AG09309 (cell line): Measurements from ENCODE around the gene TAS2R9.

ENCODE experiments used
- DNase-seq: peaks from one replicate; pipeline ENCODE4 v3.0.0-alpha.2; 2010; ENCODE audit warnings: low read depth
- H3K4me3 ChIP-seq: 2 replicates; pipeline ENCODE4 v1.5.1; 2011; ENCODE audit warnings: mild to moderate bottlenecking, low read depth, low read length, moderate library complexity; ENCODE audit not compliant: control insufficient read depth
- CTCF ChIP-seq: IDR thresholded peaks from 2 replicates; pipeline ENCODE4 v1.5.1; 2011; ENCODE audit warnings: mild to moderate bottlenecking, low read depth, low read length, inconsistent platforms; ENCODE audit not compliant: insufficient read depth, control insufficient read depth; ENCODE audit errors: missing control alignments

Gene TAS2R9

DNA sequence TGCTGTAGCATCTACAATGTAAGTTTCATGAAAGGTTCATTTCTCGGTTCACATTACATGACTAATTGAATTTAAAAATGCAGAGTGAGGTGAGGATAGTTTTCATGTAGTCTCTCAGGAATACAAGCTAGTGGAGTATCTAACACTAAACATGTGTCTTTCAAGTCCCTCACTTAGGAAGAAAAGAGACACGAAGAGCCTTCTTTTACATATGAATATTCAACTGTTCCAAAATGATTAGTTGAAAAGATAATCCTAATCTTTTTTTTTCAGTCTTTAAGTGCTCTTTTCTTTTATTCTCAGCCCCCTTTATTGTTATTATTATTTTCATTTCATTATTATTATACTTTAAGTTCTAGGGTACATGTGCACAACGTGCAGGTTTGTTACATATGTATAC lies 28.5 kb upstream of the TAS2R9 start:
- TF ChIP-seq CTCF: no peak
- DNase-seq: no peak
- no peak overlapping the region for H3K4me3 ChIP-seq

- no peak for DNase-seq
- H3K4me3 ChIP-seq: no peak overlapping the region
- no peak for TF ChIP-seq CTCF
Observed at GRCh38 chr12:10829994-10830393, 20.0 kb upstream of the TAS2R9 start.

- no peak within 1 kb of the TSS for H3K4me3 ChIP-seq
- DNase-seq: no peak
- TF ChIP-seq CTCF: no peak
Observed at GRCh38 chr12:10826258-10826657, 16.3 kb upstream of the TAS2R9 start, which contains the start of gene TAS2R10. Gene TAS2R10, minus strand, starts transcription at chr12:10826358. Its CDS starts 89 bp downstream, at chr12:10826269.

DNA sequence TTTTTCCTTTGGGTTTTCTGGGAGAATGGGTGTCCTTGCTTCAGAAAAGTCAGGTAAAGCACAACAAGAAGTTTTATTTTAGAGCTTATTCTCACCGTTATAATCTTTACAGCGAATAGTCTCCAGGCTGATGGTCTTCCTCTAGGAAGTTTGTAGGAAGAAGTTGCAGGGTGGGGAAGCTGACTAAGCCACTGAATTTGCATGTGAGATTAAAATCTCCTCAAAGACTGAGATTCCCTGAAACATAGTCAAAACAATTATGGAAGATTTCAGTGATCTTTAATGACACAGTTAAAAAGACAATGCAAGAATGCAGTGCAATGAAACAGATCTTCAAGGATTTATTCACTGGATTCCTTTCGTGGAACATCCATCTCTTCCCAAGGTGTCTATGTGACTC lies 15.0 kb upstream of the TAS2R9 start:
- H3K4me3 ChIP-seq: no peak overlapping the region
- TF ChIP-seq CTCF: no peak
- DNase-seq: no peak

DNA sequence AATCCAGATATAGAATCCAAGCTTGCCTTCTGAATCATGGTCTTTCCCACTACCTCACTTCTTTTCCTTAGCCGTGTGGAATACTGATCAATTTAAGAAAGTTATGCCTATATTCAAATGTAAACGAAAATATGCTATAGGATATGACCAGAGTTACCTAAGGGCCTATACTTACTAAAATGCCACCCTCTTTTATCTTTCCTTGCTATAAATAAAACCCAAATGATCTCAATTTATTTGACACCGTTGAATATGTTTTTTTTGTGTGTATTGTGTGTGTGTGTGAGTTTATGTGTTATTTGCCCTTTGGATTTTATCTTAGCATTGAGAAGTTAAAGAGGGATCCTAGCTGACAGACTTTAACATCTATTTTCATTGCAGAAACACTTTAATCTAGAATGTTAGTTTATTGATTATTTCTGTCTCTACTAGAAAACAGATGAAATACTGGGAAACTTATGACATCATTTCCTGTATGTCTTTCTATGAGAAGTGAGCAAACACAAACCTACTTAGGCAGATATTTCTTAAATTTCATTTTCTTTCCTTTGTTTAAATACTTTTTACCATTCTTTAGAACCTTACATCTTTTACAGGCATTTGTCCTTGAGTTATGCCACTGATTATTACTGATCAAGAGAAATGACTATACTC lies 2.0 kb upstream of the TAS2R9 start:
- no peak overlapping the region for H3K4me3 ChIP-seq
- TF ChIP-seq CTCF: no peak
- no peak for DNase-seq

DNA sequence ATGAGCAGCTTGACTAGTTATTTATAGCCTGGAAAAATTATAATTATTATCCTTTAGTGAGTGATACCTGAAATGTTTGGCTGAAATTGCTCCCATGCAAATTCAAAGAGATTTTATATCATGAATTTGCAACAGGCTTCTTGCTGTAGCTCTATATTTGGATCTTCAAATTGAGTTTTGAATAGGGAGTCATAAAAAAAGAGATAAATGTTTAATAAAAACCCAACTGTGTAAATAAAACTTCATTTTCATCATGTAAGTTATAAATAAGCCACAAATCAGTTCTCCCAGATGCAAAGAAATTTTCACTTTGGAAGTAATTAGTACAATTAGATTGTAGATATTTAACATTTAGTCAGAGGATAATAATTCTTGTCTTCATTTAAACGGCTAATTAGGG lies 2.8 kb downstream of the TAS2R9 start, which contains the start of gene TAS2R8:
TSS of gene TAS2R8 (minus strand) at position 101 of the 400 bp plus-strand sequence. CDS start 306 bp downstream, outside the sequence.
- H3K4me3 ChIP-seq: no peak within 1 kb of the TSS
- DNase-seq: no peak
- no peak for TF ChIP-seq CTCF

DNA sequence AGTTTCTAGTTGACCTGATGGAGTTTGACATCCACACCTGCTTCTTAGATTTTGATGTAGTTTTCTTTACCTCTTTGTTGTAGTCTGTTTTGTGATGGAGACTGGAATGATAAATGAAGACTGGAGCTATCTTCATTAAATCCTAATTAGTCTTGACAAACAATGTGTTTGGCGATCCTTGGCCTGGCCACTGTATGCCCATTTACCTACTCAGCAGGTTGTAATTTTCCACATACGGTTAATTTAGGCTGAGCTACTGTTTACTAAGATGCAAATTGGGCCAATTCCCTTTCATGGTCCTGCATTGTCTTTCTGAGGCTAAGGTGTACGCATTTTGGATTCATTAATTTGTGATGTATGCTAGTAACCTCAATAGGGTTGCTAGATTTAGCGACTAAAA lies 7.4 kb downstream of the TAS2R9 start, which contains the start of gene TAS2R7:
TSS of gene TAS2R7 (minus strand) at position 41 of the 400 bp plus-strand sequence. CDS start 57 bp downstream, outside the sequence.
- DNase-seq: no peak
- TF ChIP-seq CTCF: no peak

More for the DNA sequence above, 7.4 kb downstream of the TAS2R9 start, which contains the start of gene TAS2R7:
- H3K4me3 ChIP-seq: no peak within 1 kb of the TSS
